NCI-H2029 (cell line): ENCODE results near the gene MORC4.
"Not testable (repeated sequence)": the region's sequence is repeated elsewhere in the genome, so short reads cannot be mapped to it uniquely, and the experiment has no call there.

ENCODE experiments used
- DNase-seq: peaks from one replicate; lab custom pipeline; 2025; lab: John Stamatoyannopoulos, UW

The MORC4 gene

GRCh38 chrX:107000013-107000515, at the start of gene MORC4:
TSS of gene MORC4 (minus strand) at chrX:107000212. CDS start at chrX:106999969, 243 bp downstream.
- DNase-seq, result peak; percentile 69

GRCh38 chrX:107047622-107048021, 47.6 kb upstream of the MORC4 start:
- DNase-seq, result no peak

- no peak for DNase-seq
These were observed 29.7 kb upstream of the MORC4 start for GRCh38 chrX:107029752-107030151.

GRCh38 chrX:107025545-107025944, 25.5 kb upstream of the MORC4 start:
- peak; percentile 15 for DNase-seq

GRCh38 chrX:107014936-107015335, 14.9 kb upstream of the MORC4 start:
- no peak for DNase-seq

GRCh38 chrX:107008034-107008433, 8.0 kb upstream of the MORC4 start:
- DNase-seq, result no peak

- DNase-seq, result peak; percentile 18
These were observed 723 bp downstream of the MORC4 start for GRCh38 chrX:106999002-106999975.

DNA sequence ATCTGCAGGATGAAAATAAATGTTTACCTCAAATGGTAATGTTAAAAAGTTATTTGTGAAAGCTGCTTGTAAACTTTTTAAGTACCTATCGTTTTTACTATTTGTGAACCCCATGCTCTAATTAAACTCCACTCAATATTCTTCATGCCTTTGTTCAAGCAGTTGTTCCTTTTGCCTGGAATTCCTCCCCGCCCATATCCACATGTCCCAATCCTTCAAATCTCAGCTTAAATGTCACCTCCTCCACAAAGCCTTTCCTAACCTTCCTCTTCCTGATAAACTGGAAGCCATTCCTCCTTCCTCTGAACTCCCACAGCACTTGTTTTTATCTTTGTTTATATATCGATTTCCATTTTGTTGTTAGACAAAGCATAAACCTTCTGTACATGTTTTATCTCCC, 2.4 kb downstream of the MORC4 start:
- DNase-seq, result no peak

GRCh38 chrX:106995678-106996077, 4.3 kb downstream of the MORC4 start:
- DNase-seq, result no peak

DNA sequence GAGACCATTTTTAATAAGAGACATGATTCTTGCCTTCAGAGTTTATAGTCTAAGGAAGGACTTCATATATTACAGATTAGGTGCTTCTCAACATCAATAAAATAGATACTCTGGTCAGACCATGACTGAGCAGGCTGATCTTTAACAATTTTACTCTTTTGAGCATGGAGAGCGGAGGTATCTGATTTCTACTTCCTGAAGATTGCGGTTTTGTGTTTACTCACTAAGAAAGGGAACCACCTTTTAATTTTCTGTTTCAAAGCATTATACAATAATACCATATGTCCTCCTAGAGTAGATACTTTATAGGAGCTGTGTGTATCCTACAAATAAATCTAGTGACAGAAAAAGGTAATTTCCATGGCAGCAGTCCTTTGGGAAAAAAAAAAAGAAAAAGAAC, 12.5 kb downstream of the MORC4 start:
- no peak for DNase-seq

DNA sequence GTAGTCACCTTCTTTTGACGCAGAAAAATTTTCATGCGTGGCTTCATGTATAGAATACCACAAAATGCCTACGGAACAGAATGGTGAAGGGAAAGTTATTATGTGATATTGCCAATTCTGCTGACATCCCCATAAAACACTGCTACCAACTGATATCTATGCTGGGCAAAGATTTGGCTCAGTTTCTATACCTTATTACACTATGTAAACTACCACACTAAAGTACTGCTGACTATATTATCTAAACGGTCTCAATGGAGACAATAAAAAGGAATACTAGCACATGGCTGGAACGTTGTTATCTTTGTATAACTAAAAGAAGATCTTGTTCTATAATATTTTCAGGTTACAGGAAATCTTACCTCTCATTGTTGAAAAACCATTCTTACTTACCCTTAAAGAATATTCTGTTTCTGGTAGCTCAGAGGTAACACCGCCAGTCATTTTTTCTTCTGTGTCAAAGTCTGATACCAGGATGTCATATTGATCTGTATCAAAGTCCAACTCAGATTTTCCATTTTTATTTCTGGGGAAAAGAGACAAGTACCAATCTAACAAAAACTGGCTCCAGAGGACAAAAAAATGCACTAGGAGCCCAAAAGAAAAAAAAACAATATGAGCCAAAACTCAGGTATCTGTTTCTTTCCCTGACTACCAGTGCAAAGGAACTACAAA, 18.9 kb downstream of the MORC4 start:
- DNase-seq, result no peak

GRCh38 chrX:106976416-106976815, 23.6 kb downstream of the MORC4 start:
- no peak for DNase-seq

DNA sequence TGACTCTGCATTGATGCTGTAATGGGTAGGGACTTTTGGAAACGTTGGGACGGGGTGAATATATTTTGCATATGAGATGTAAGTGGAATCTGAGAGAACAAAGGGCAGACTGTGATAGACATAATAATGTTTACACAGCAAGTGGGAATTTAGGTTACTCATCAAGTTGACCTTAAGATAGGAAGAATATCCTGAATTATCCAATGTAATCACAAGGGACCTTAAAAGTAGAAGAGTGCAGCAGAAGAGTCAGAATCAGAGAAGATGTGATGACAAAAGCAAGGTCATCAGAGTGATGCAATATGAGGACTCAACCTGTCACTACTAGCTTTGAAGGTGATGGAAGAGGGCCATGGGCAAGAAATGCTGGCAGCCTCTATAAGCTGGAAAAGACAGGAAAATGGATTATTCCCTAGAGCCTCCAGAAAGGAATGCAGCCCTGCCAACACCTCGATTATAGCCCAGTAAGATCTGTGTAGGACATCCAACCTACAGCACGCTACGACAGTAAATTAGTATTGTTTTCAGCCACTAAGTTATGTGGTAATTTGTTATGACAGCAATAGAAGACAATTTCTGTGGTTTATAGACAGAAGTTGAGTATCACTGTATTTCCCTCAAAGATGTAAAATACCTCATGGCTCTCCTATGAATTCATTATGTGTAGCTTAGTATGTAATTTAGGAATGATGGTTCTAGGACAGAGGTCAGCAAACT, 26.4 kb downstream of the MORC4 start:
- no peak for DNase-seq

GRCh38 chrX:106972896-106973295, 27.1 kb downstream of the MORC4 start:
- no peak for DNase-seq

- DNase-seq, result not testable (repeated sequence)
These were observed 33.5 kb downstream of the MORC4 start for GRCh38 chrX:106966547-106966946.

DNA sequence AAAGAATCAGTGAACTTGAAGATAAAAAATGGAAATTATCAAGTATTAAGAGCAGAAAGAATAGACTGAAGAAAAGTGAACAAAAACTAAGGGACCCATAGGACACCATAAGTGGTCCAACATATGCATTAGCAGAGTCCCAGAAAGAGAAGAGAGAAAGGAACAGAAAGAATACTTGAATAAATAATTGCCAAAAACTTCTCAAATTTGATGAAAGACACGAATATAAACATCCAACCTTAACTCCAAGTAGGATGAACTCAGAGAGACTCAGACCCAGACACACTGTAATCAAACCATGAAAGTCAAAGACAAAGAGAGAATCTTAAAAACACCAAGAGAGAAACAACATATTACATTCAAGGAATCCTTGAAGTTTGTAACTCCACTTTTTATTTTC, 35.7 kb downstream of the MORC4 start:
- no peak for DNase-seq

DNA sequence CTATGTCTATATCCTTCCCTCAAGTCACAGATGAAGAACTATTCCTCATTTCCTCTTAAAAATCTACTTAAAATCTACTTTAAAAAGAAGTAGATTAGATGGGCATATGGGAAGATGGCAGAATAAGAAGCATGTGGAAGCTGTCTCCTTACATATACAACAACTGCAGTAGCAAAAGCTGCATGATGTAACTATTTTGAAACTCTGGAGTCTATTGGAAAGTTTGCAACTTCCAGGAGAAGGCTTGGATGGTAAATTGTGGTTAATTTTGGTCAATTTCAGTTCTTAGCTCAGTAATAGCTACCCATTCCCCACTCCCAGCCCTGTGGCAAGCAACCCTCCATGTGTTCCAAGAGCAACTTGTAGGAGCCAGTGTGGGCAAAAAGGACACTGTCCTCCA, 36.9 kb downstream of the MORC4 start:
- no peak for DNase-seq

- no peak for DNase-seq
These were observed 40.1 kb downstream of the MORC4 start for GRCh38 chrX:106959901-106960300.

- no peak for DNase-seq
These were observed 42.2 kb downstream of the MORC4 start for GRCh38 chrX:106957856-106958255.

DNA sequence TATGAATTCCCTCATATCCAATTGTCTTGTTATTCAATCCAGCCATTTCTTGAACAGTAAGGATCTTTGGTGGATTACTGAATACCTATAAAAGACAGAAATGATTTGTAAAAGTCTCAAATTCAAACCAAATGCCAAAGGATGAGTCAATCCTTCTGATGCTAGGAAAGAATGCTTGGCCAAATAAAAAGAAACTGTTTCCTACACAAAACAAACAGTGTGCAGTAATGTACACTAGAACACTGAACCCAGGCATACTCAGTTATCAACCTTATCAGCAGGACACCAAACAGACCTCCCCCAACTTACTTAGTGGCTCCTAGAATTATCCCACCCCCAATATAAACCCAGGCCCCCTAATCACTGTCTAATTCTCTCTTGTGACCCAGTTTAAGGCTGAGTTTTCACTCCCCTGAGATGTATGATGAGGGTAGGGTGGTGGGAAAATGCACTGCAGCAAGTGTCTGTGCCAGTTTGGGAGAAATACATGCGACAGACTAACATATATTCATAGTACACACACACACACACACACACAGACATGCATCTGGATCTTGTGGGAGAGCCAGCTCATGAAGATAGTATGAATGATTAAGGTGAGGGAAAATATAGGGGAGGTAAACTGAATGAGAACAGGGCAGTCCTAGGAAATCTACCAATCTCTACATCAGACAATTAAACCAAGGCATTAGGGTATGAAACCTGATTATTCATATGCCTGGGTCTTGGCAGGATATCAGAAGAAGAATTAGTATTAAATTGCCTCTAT, 44.8 kb downstream of the MORC4 start:
- DNase-seq, result no peak

DNA sequence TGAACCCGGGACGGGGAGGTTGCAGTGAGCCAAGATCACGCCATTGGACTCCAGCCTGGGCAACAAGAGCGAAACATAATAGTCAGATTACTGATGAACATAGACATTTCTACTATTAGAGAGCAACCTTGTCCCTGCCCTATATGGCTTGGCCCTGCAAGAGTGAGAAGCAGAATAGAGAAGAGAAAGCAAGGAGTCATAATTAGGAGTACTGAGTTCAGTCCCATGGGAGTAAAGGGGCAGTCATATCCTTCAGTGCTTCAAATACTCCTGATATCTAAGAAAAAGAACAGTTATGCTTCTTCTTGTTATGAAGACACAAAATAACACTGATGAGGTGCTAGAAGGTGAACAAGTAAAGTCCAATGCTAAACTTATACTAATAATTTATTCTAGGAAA, 46.0 kb downstream of the MORC4 start:
- DNase-seq, result no peak

DNA sequence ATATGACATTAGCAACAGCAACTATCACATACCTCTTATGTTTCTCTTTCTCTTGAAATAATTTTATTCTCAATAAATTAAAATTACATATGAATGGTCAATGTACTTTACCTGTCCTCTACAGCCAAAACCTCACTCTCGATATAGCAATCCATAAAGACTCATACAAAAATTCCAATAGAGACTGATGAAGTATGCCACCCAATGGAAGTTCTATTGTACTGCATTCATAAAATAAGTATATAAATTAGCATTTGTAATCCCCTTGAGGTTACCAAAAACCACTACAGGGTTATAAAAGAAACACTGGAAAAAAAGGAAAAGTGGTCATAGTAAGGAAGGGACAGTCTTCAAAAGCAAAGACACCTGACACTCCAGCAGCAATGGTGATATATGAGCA, 47.0 kb downstream of the MORC4 start:
- DNase-seq, result no peak
